GOT3 (cell line): ENCODE data around the gene WDCP.
"Not testable (repeated sequence)": the region's sequence is repeated elsewhere in the genome, so short reads cannot be mapped to it uniquely, and the experiment has no call there.

Experiments
- DNase-seq: peaks from one replicate; lab custom pipeline; 2025; ENCODE audit warnings: mixed read lengths; lab: John Stamatoyannopoulos, UW

WDCP gene

GRCh38 chr2:24022324-24022974 lies 24.7 kb downstream of the WDCP start:
- DNase-seq: no peak

- DNase-seq: no peak
Observed at GRCh38 chr2:24021122-24021998, 25.8 kb downstream of the WDCP start.

GRCh38 chr2:24020244-24020643 lies 26.9 kb downstream of the WDCP start:
- DNase-seq: no peak

- DNase-seq: no peak
Observed at GRCh38 chr2:24019729-24020128, 27.5 kb downstream of the WDCP start.

- DNase-seq: no peak
Observed at GRCh38 chr2:24018241-24018640, 28.9 kb downstream of the WDCP start.

- no peak for DNase-seq
Observed at GRCh38 chr2:24017711-24018110, 29.5 kb downstream of the WDCP start.

- no peak for DNase-seq
Observed at GRCh38 chr2:24016853-24017703, 30.1 kb downstream of the WDCP start.

- DNase-seq: no peak
Observed at GRCh38 chr2:24016376-24016761, 30.8 kb downstream of the WDCP start.

- DNase-seq: no peak
Observed at GRCh38 chr2:24015562-24016375, 31.4 kb downstream of the WDCP start.

- not testable (repeated sequence) for DNase-seq
Observed at GRCh38 chr2:24014902-24015301, 32.3 kb downstream of the WDCP start.

GRCh38 chr2:24012521-24013188 lies 34.5 kb downstream of the WDCP start:
- DNase-seq: no peak

GRCh38 chr2:24011250-24012104 lies 35.7 kb downstream of the WDCP start:
- no peak for DNase-seq

GRCh38 chr2:24010477-24011249 lies 36.5 kb downstream of the WDCP start:
- no peak for DNase-seq

GRCh38 chr2:24009680-24010476 lies 37.3 kb downstream of the WDCP start, which contains the start of gene MFSD2B:
TSS of gene MFSD2B (plus strand) at chr2:24010085. CDS start at chr2:24010097, 12 bp downstream.
- DNase-seq: no peak

GRCh38 chr2:24009367-24009679 lies 37.9 kb downstream of the WDCP start:
- no peak for DNase-seq

- no peak for DNase-seq
Observed at GRCh38 chr2:24008672-24009366, 38.4 kb downstream of the WDCP start.

GRCh38 chr2:24007693-24008092 lies 39.5 kb downstream of the WDCP start:
- no peak for DNase-seq

GRCh38 chr2:23994567-23994966 lies 52.6 kb downstream of the WDCP start:
- no peak for DNase-seq
